NB4 (cell line): Measurements from ENCODE around the gene LNPEP.

Experiments used
- CTCF ChIP-seq: IDR thresholded peaks from one replicate; pipeline ENCODE4 v1.5.1; 2012; ENCODE audit warnings: low read depth, low read length
- POLR2A ChIP-seq: IDR thresholded peaks from 2 replicates; pipeline ENCODE4 v1.6.1; 2011; ENCODE audit warnings: mild to moderate bottlenecking; ENCODE audit not compliant: insufficient read length; ENCODE audit errors: extremely low read depth

- TF ChIP-seq CTCF (no peak), POLR2A (no peak)
Measured at GRCh38 chr5:97076098-97076497, 140.2 kb downstream of the LNPEP start.
